ENCODE results near the gene TCOF1.

The TCOF1 gene

GRCh38 chr5:150352244-150353031, 5.1 kb upstream of the TCOF1 start:
- no peak for DNase-seq

DNA sequence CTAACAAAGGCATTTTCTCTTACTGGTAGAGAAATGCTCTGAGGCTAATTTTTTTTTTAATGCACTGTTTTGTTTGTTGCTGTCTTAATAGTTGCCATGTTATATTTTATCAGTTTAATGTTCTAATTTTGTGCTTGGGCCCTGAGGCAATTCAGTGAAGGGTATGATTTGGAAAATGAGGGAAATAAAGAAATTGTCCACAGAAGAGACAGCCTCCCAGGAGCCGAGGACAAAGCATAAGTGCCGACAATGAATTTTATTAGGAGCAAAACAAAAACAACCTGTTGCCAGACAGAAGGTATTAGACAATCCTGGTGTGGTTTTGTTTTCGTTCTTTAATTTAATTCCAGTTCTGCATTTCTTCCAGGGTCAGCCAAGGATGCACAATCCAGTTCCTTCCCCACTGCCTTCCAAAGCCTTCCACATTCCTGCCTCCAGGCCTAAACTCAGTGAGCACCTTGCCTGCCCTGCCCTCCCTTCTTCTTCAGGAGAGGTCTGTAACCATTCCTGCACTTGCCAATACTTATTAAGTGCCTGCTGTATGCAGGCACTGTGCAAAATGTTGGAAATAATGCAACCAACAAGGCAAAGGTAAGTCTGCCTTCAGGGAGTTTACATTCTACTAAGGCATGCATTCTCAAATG, 4.3 kb upstream of the TCOF1 start:
- DNase-seq: no peak

DNA sequence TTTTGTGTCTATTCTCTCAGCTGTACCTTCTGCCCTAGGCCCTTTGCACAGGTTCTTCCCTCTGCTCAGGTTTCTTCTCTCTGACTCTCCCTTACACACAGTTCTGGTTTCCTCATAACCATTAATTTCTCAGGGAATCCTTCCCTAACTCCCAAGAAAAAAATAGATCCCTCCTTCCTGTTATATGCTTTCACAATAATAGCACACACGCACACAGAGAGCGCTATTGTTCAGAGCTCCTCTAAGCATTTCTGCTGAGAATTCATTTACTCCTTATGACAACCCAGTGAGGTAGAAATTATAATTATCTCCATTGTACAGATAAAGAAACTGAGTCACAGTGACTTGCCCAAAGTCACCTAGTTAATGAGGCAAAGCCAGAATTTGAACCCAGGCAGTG, 1.7 kb upstream of the TCOF1 start:
- DNase-seq: no peak

GRCh38 chr5:150356575-150357294, 762 bp upstream of the TCOF1 start:
- DNase-seq: no peak

DNA sequence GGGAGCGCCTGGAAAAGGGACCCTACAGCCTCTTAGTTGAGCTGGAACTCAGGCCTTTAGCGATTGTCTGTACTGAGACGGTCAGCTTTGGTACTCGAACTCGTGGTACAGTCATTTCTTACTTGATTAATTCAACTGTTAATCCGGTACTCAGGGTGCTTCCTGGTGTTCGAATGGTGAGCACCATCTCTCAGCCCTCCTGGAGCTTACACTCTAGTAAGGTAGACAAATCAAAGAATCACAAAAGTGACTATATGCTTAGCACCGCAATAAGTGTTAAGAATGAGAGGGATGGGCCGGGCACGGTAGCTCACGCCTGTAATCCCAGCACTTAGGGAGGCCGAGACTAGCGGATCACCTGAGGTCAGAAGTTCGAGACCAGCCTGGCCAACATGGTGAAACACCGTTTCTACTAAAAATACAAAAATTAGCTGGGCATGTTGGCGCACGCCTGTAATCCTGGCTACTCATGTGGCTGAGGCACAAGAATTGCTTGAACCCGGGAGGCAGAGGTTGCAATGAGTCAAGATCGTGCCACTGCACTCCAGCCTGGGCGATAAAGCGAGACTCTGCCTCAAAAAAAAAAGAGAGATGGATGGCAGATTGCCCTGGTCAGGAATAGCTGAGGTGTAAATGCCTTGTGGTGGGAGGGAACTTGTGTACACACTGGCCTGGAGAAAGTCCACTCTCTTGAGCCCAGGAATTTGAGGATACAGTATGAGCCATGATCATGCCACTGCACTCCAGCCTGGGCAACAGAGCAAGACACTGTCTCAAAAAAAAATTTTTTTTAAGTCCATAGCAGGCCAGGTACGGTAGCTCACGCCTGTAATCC, 981 bp downstream of the TCOF1 start:
- DNase-seq: no peak

- no peak for DNase-seq
These were observed 3.8 kb downstream of the TCOF1 start for GRCh38 chr5:150361301-150361700.

DNA sequence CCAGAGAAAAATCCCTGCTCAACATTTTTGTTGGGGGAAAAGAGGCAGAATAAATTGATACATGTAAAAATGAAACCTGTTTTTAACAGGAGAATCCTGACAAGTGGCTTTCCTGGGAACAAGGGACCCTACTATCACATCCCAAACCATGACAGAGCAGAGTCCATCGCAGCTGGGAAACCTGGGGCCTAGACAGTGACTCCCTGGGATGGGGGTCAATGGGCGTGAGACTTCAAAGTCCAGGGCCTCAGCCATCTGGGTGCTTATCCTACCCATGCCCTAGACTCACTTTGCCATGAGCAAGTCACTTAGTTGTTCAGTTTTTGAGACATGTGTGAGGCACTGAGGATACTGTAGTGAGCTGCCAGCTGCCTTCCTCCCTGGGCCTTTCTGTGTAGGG, 5.7 kb downstream of the TCOF1 start:
- no peak for DNase-seq

GRCh38 chr5:150364004-150364403, 6.5 kb downstream of the TCOF1 start:
- DNase-seq: no peak

GRCh38 chr5:150368526-150368925, 11.0 kb downstream of the TCOF1 start:
- no peak for DNase-seq

DNA sequence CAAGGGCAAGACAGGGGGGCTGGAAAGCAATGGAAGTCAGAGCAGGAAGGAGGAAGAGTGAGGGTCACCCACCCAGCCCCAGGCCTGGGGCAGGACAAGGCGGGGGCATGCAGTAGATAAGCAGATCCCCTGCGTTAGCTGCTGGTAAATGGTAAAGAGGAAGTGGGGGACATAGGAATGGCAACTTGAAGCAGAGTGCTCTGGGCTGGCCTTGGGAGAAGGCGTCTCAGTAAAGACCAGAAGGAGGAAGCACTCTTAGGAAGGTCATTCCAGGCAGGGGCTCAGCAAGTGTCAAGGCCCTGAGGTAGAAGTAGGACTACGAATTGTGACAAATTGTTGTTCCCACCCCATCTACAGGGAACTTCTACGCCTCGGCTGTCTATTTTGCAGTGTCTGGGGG, 15.1 kb downstream of the TCOF1 start:
- DNase-seq: peak; percentile 57

DNA sequence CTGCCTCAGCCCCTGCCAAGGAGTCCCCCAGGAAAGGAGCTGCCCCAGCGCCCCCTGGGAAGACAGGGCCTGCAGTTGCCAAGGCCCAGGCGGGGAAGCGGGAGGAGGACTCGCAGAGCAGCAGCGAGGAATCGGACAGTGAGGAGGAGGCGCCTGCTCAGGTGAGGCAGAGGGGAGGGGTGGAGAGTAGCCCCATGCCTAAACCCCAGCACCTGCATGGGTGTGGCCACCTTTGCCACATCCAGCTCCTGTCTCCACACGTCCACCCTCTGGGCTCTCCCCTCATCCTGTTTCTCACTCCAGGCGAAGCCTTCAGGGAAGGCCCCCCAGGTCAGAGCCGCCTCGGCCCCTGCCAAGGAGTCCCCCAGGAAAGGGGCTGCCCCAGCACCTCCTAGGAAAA, 17.2 kb downstream of the TCOF1 start:
- no peak for DNase-seq

GRCh38 chr5:150376799-150377771, 19.6 kb downstream of the TCOF1 start:
- no peak for DNase-seq

DNA sequence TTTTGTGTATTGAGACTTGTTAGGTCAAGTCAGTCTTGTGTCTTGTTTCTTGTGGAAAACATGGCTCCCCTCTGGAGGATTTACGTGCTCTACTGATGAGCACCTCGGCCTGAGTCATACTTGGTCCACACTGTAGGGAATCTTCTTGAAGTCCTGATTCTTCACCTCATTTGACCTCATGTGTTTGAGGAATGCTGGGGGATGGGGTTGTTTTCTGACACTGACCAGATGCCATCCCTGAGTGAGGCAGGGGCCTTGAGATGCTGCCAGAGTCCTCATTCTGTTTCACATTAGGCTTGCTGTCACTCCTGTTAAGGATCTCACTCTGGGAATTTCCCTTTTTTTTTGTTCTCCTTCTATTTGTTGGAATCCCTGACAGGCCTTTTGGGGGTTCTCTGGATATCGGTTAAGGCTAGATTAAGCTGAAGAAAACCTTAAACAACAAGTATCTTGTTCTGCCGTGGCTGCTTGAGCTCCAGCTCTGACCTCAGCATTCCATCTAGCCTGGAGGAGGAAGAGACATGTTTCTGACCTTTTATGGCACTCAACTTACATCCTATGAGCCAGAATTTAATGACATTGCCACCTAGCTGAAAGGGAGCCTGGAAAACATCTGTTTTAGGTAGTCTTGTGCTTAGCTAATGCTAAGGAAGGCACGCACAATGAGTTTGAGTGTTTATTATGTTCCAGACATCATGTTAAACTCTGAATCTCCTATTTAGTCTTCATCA, 20.6 kb downstream of the TCOF1 start:
- no peak for DNase-seq

GRCh38 chr5:150384701-150385100, 27.2 kb downstream of the TCOF1 start:
- DNase-seq: no peak

- no peak for DNase-seq
These were observed 28.7 kb downstream of the TCOF1 start for GRCh38 chr5:150386024-150386855.

GRCh38 chr5:150389531-150390266, 32.2 kb downstream of the TCOF1 start:
- DNase-seq: no peak

DNA sequence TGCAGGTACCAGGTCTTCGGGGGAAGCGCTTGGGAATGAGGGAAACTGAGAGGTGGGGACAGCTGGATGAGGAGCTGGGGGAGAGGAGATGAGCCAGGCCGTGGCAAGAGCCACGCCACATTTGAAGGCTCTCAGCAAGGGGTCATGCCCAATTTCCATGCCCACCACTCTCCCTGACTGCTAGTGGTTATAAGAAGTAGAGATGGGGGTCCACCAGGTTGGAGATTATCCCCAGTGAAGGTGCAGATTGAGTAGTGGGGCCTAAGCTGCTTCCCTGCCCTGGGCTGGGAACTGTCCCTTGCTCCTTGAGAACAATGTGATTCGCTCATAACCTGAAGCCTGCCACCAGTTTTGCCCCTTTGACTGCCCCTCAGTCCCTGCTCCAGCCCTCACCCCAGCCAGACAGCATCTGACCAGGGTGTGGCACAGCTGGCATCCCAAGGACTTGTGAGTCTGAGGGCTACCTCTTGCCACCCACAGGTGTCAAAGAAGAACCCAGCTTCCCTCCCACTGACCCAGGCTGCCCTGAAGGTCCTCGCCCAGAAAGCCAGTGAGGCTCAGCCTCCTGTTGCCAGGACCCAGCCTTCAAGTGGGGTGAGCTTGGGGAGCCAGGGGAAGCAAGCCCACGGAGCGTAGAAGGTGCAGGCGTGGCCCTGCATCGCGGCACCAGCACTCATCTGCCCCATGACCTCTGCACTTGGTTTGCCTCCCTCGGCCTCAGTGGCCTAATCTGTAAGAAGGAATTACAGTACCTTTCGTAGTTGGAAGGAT, 33.8 kb downstream of the TCOF1 start:
- DNase-seq: no peak

DNA sequence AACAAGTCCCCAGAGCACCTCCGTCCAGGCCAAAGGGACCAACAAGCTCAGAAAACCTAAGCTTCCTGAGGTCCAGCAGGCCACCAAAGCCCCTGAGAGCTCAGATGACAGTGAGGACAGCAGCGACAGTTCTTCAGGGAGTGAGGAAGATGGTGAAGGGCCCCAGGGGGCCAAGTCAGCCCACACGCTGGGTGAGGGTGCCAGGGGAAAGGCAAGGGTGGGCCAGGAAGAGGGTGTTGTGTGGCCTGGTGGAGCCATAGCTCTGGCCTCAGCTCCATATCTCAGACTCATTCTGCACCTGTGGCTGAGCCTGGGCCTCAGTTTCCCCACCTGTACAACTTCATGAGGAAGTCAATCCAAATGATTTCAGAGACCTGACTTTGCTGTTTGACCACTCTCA, 34.5 kb downstream of the TCOF1 start:
- no peak for DNase-seq

DNA sequence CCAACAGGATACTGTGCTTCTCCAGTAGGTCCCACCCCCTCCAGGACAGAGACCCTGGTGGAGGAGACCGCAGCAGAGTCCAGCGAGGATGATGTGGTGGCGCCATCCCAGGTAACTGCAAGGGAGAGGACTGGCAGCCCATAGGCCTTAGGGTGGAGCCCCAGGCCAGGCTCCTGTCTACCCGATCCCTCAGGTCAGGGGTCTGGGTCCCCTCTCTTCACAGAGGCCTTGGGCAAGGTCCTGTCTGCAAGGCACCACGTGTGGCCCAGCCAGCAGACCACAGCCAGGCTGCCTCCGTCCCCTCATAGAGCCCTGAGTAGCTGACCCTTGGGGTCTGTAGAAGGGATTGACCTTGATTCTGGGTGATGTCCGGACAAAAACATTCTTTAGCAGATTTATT, 35.2 kb downstream of the TCOF1 start:
- no peak for DNase-seq
